ENCODE data around the gene TRPV4. TPM values are rescaled to one million over a fixed set of nuclear protein-coding genes. Genes with fewer than 3 reads are reported as not detected.
"Not testable (repeated sequence)": the region's sequence is repeated elsewhere in the genome, so short reads cannot be mapped to it uniquely, and the experiment has no call there.

TRPV4 gene
- total RNA-seq, 1 donor from 2014 or later: 0.56 TPM

- Histone ChIP-seq H2AFZ (replicated peaks) (no peak overlapping the region), H3K4me3 (no peak overlapping the region), H3K9me3 (ENCODE audit: low read depth) (no peaks in the 10 kb centered on the region), H3F3A (ENCODE audit: low read depth) (no peaks in the 10 kb centered on the region), H3K4me2 (no peak overlapping the region), H3K27ac (no peak overlapping the region), H3K27me3 (no peaks in the 10 kb centered on the region), H3K79me2 (ENCODE audit: low read depth) (no peaks in the 10 kb centered on the region), H3K36me3 (no peaks in the 10 kb centered on the region), H3K9ac (no peak overlapping the region), H4K20me1 (ENCODE audit: low read depth) (peaks cover 5% of the 10 kb centered on the region), H3K4me1 (no peaks in the 10 kb centered on the region)
- TF ChIP-seq EZH2 (IDR thresholded peaks at IDR 0.05): no peak
- TF ChIP-seq CTCF (IDR thresholded peaks at IDR 0.05): no peak
- no peak for TF ChIP-seq EZH2phosphoT487 (IDR thresholded peaks at IDR 0.05)
- Mint-ChIP-seq H3K4me3 (no peak overlapping the region), H3K36me3 (no peaks in the 10 kb centered on the region), H3K27me3 (ENCODE audit: insufficient read depth, low read depth) (peaks cover 2% of the 10 kb centered on the region), H3K4me1 (peaks cover 23% of the 10 kb centered on the region), H3K9me3 (no peaks in the 10 kb centered on the region), H3K27ac (peak overlapping the region; percentile 65)
- no peak for DNase-seq (ENCODE audit: low spot score)
Observed at GRCh38 chr12:109863847-109864712, 30.9 kb upstream of the TRPV4 start.

DNA sequence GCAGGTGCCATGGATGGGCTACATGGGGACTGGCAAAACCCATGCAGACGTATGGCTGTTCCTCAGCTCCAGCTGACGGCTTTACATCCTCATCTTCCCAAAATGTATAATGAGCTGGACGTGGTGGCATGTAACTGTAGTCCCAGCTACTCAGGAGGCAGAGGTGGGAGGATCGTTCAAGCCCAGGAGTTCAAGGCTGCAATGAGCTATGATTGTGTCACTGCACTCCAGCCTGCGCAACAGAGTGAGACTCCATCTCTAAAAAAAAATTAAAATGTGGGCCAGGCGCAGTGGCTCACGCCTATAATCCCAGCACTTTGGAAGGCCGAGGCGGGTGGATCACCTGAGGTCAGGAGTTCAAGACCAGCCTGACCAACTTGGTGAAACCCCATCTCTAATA lies 29.3 kb upstream of the TRPV4 start:
- H3K27ac Mint-ChIP-seq, H3K4me3 Mint-ChIP-seq, H3K4me1 ChIP-seq: not testable (repeated sequence)

GRCh38 chr12:109861689-109862314 lies 28.6 kb upstream of the TRPV4 start:
- Histone ChIP-seq H4K20me1 (ENCODE audit: low read depth) (peaks cover 5% of the 10 kb centered on the region), H3K4me3 (no peak overlapping the region), H3K36me3 (no peaks in the 10 kb centered on the region), H3K4me1 (no peaks in the 10 kb centered on the region), H2AFZ (replicated peaks) (no peak overlapping the region), H3K27ac (no peak overlapping the region), H3K9ac (no peak overlapping the region), H3K27me3 (no peaks in the 10 kb centered on the region), H3K79me2 (ENCODE audit: low read depth) (no peaks in the 10 kb centered on the region), H3K9me3 (ENCODE audit: low read depth) (no peaks in the 10 kb centered on the region), H3F3A (ENCODE audit: low read depth) (no peaks in the 10 kb centered on the region), H3K4me2 (no peak overlapping the region)
- Mint-ChIP-seq H3K9me3 (no peaks in the 10 kb centered on the region), H3K4me3 (no peak overlapping the region), H3K27ac (no peak overlapping the region), H3K4me1 (peaks cover 20% of the 10 kb centered on the region), H3K27me3 (ENCODE audit: insufficient read depth, low read depth) (no peaks in the 10 kb centered on the region), H3K36me3 (peaks cover 3% of the 10 kb centered on the region)
- DNase-seq (ENCODE audit: low spot score): no peak
- no peak for TF ChIP-seq EZH2phosphoT487 (IDR thresholded peaks at IDR 0.05)
- TF ChIP-seq CTCF (IDR thresholded peaks at IDR 0.05): no peak
- TF ChIP-seq EZH2 (IDR thresholded peaks at IDR 0.05): no peak

More for the DNA sequence above, 29.3 kb upstream of the TRPV4 start:
- H3K79me2 ChIP-seq (ENCODE audit: low read depth); H3K9me3 ChIP-seq (ENCODE audit: low read depth); H3K9me3 Mint-ChIP-seq; H4K20me1 ChIP-seq (ENCODE audit: low read depth); H3K9ac ChIP-seq; H3K27me3 Mint-ChIP-seq (ENCODE audit: insufficient read depth, low read depth); DNase-seq (ENCODE audit: low spot score); H3K36me3 ChIP-seq; H3K27me3 ChIP-seq; H2AFZ ChIP-seq (replicated peaks); H3K36me3 Mint-ChIP-seq; H3F3A ChIP-seq (ENCODE audit: low read depth); H3K27ac ChIP-seq; H3K4me2 ChIP-seq; H3K4me3 ChIP-seq: not testable (repeated sequence)
- H3K4me1 Mint-ChIP-seq: peaks cover 20% of the 10 kb centered on the region

GRCh38 chr12:109860977-109861376 lies 27.8 kb upstream of the TRPV4 start:
- TF ChIP-seq EZH2phosphoT487 (IDR thresholded peaks at IDR 0.05): no peak
- TF ChIP-seq CTCF (IDR thresholded peaks at IDR 0.05): no peak
- TF ChIP-seq EZH2 (IDR thresholded peaks at IDR 0.05): no peak
- no peaks in the 10 kb centered on the region for H3K79me2 ChIP-seq (ENCODE audit: low read depth)
- H2AFZ ChIP-seq (replicated peaks): no peak overlapping the region
- H3K9ac ChIP-seq: no peak overlapping the region
- Mint-ChIP-seq H3K36me3 (peaks cover 3% of the 10 kb centered on the region), H3K4me1 (peaks cover 20% of the 10 kb centered on the region), H3K27ac (no peak overlapping the region), H3K27me3 (ENCODE audit: insufficient read depth, low read depth) (peaks cover 2% of the 10 kb centered on the region), H3K4me3 (no peak overlapping the region), H3K9me3 (no peaks in the 10 kb centered on the region)
- no peaks in the 10 kb centered on the region for H3K9me3 ChIP-seq (ENCODE audit: low read depth)
- no peak overlapping the region for H3K4me3 ChIP-seq
- H3K27ac ChIP-seq: no peak overlapping the region
- no peaks in the 10 kb centered on the region for H3F3A ChIP-seq (ENCODE audit: low read depth)
- H3K4me1 ChIP-seq: no peaks in the 10 kb centered on the region
- H3K27me3 ChIP-seq: no peaks in the 10 kb centered on the region
- H3K4me2 ChIP-seq: no peak overlapping the region
- H3K36me3 ChIP-seq: no peaks in the 10 kb centered on the region
- no peak for DNase-seq (ENCODE audit: low spot score)
- H4K20me1 ChIP-seq (ENCODE audit: low read depth): peaks cover 5% of the 10 kb centered on the region

Data from neural progenitor cell (in vitro differentiated cells).